Activated CD8-positive, alpha-beta memory T cell treated with anti-CD3 and anti-CD28 coated beads for 4 hours (primary cell): ENCODE measurements around the gene SLC16A1.
"Not testable (repeated sequence)": the region's sequence is repeated elsewhere in the genome, so short reads cannot be mapped to it uniquely, and the experiment has no call there.

Experiments
- DNase-seq, 2 donors: peaks; one replicate each; pipeline ENCODE4 v3.0.0-alpha.2; 2020; ENCODE audit warnings: low read depth in 2 of 2

The SLC16A1 gene

GRCh38 chr1:112955773-112956543 lies at the start of gene SLC16A1:
SLC16A1 (minus strand) TSS chr1:112956196; CDS start chr1:112929308, 26,888 bp downstream.
- DNase-seq: peak; percentile 83 to 86

GRCh38 chr1:113003751-113004690 lies 48.0 kb upstream of the SLC16A1 start:
- no peak for DNase-seq

- no peak for DNase-seq
These were observed 46.3 kb upstream of the SLC16A1 start for GRCh38 chr1:113002297-113002696.

DNA sequence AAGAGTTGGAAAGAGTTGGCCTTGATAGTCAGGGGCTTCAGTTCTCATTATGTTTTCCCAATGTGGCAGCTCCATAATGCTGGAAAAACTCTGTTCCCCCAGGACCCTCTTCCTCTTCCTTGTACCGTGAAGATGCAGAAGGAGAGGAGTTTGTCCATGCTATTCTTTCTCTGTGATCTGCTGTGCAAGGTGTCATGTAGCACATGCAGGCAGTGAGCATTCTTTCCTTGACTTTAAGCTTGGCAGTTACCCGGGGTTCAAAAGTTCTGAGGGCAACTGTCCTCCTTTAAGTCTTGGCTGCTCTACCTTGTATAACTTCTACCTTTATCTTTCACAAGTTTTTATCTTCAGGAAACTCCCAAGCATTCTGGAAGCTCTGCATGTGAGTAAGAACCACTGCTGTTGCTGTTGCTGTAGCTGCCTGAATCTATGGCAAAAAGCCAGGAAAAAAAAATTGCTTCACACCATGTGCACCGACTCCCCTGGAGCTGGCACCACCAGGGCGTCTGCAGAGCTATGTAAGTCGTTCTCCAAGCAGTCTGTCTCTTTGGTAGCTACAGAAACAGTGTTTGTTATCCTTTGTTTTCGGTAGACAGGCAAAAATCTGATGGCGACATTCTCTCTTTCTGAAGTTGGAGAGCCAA lies 42.7 kb upstream of the SLC16A1 start:
- no peak for DNase-seq

GRCh38 chr1:112997781-112998180 lies 41.8 kb upstream of the SLC16A1 start:
- no peak for DNase-seq

- no peak for DNase-seq
These were observed 39.9 kb upstream of the SLC16A1 start for GRCh38 chr1:112995890-112996289.

- not testable (repeated sequence) for DNase-seq
These were observed 39.0 kb upstream of the SLC16A1 start for GRCh38 chr1:112995021-112995420.

DNA sequence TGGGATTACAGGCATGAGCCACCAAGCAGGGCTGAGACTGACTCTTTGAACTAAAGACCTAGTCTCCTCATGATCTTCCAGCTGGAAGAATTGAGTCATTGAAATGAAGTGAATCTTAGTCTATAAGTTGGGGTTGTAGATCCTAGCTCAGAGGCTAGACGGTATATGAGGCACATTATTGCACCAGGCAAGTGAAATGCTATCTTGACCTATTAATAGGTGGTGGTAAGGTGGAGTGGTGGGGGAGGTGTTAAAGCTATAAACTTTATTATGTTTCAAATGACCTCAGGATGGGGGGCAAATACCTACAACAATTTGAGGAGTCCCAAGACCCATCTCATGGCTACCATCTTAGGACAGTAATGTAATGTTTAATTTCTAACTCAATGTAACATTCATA lies 36.8 kb upstream of the SLC16A1 start:
- no peak for DNase-seq

DNA sequence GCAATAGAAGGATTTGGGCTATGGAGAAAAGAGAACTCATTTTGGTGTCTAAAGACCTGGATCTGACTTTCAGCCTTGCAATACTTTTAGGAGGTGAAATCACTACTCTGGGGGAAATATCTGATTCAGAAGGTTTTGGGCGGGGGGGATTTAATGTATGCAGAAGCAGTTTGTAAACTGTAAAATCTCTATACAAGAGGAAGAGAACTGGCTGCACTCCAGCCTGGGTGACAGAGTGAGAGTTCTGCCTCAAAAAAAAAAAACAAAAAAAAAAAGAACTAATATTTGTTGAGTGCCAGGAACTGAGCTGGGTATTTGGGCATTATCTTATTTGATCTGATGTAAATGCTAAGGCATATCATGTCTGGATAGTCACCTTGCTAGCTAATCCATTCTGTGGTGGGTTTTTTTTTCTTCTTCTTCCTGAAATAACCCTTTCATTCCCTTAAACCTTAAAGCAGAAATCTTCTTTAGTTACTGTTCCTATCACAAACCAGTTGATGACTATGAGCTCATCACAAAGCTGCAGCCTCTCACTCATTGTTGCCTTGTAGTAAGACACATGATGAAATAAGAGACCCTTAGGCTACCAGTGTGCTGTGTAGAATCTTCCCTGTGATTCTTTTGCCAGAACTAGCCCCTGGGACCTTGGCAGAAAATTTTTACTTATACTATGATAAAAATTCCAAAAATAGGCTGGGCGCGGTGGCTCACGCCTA lies 35.6 kb upstream of the SLC16A1 start:
- no peak for DNase-seq

GRCh38 chr1:112990271-112990670 lies 34.3 kb upstream of the SLC16A1 start:
- no peak for DNase-seq

GRCh38 chr1:112988367-112988766 lies 32.4 kb upstream of the SLC16A1 start:
- DNase-seq: no peak

GRCh38 chr1:112985123-112985522 lies 29.1 kb upstream of the SLC16A1 start:
- DNase-seq: no peak

DNA sequence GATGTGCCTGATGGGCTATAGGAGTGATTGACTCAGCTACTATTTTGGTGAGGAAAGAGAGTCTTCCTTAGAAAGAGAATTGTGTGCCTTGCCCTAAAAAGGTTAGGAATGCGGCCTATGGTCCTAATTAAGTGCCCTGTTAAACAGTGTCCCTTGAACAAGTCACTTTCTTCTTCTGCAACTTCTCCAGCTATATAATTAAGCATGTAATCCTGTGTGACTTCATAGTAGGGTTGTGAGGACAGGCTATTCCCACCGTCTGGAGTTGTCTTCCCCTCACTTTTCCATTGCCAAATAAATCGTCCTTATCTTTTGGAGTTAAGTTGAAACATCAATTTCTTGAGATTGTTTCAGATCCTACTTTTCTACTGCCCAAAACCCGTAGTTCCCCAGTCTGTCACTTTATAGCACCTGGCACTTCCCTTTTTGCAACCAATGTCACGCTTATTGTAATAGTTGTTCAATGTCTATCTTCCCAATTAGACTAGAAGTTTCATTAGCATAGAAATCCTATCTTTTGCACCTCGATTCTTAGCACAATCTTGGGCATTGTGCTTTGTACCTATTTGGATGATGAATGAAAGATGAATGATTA lies 27.6 kb upstream of the SLC16A1 start:
- no peak for DNase-seq

GRCh38 chr1:112982853-112983536 lies 27.0 kb upstream of the SLC16A1 start:
- no peak for DNase-seq

DNA sequence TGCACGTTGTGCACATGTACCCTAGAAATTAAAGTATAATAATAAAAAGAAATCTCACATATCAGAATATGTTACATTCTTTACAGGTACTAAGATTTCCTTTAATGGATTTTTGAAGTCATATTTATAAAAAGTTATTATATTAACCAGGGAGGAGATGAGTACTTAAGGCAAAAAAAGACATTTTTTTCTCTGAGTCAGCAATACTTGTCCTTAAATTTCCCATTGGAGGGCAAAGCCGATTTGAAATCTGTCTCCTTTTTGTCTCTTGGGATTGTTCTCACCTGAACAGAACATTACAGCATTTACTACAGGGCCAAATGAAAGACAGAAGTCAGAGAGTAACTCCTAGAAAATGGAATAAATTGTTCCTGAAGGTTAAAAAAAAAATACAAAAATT lies 26.3 kb upstream of the SLC16A1 start:
- no peak for DNase-seq

DNA sequence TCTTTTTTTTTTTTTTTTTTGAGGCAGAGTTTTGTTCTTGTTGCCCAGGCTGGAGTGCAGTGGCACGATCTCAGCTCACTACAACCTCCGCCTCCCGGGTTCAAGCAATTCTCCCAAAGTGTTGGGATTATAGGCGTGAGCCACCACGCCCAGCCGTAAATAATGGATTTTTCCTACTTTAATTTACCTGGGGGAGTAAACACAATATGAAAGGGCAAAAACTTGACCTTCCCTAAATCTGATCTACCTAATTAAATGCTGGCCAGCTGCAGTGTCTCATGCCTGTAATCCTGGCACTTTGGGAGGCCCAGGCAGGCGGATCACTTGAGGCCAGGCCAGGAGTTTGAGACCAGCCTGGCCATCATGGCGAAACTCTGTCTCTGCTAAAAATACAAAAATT lies 25.8 kb upstream of the SLC16A1 start:
- not testable (repeated sequence) for DNase-seq

- DNase-seq: no peak
These were observed 25.4 kb upstream of the SLC16A1 start for GRCh38 chr1:112981426-112981825.

DNA sequence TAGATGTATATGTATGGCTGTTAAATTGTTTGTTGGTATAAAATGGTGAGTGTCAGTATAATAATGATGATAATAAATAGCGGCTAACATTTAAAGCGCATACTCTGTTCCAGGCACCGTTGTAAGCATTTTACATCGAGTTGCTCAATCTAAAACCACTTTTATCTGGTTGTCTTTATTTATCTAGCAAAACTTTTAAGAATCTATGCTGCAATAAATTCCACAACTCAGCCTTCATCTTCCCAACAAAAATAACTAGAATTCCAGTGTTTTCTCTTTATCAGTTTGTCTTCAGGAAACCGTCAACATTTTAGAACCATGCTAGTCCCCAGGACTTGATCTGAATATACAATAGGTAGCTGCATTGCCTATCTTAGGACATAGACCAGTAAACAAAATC lies 19.3 kb upstream of the SLC16A1 start:
- no peak for DNase-seq

- DNase-seq: no peak
These were observed 18.6 kb upstream of the SLC16A1 start for GRCh38 chr1:112974646-112975045.

- no peak for DNase-seq
These were observed 17.8 kb upstream of the SLC16A1 start for GRCh38 chr1:112973788-112974187.

DNA sequence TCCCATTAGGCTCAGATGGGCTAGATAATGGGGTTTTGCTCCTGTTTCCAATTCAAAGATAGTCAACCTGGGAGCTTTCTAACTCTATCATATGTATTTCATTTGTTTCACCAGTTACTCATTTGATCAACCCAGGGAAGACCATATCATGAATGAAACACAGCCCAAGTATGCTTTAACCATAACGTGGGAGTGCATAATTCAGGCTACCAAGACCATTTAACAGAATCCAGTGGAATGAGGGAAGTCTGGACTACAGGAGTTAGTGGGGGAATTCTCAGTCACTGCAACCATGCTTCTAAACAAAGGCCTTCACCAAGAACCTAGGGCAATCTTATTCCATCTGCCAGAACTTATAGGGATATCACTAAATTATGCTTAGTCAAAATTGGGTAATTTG lies 15.0 kb upstream of the SLC16A1 start:
- DNase-seq: no peak
